Measurements from ENCODE around the gene CYP4F22.
"Not testable (repeated sequence)": the region's sequence is repeated elsewhere in the genome, so short reads cannot be mapped to it uniquely, and the experiment has no call there.

CYP4F22 gene

GRCh38 chr19:15479391-15480345, 28.7 kb upstream of the CYP4F22 start, which contains the start of gene PGLYRP2:
TSS of gene PGLYRP2 (minus strand) at chr19:15479501. CDS start at chr19:15479371, 130 bp downstream.
- no peak for TF ChIP-seq CTCF (IDR thresholded peaks at IDR 0.05; ENCODE audit: low read depth, low read length)

GRCh38 chr19:15480996-15481395, 27.3 kb upstream of the CYP4F22 start:
- not testable (repeated sequence) for H3K4me3 ChIP-seq (ENCODE audit: low read depth, low read length)

More at GRCh38 chr19:15479391-15480345, 28.7 kb upstream of the CYP4F22 start, which contains the start of gene PGLYRP2:
- no peak within 1 kb of the TSS for H3K4me3 ChIP-seq (ENCODE audit: low read depth, low read length)

- not testable (repeated sequence) for H3K4me3 ChIP-seq (ENCODE audit: low read depth, low read length)
Observed at GRCh38 chr19:15485768-15486167, 22.6 kb upstream of the CYP4F22 start.

- TF ChIP-seq CTCF (IDR thresholded peaks at IDR 0.05; ENCODE audit: low read depth, low read length) = no peak
- H3K4me3 ChIP-seq (ENCODE audit: low read depth, low read length) = no peak overlapping the region
Observed at GRCh38 chr19:15487038-15487437, 21.3 kb upstream of the CYP4F22 start.

GRCh38 chr19:15488489-15489226, 19.7 kb upstream of the CYP4F22 start:
- H3K4me3 ChIP-seq (ENCODE audit: low read depth, low read length) = no peak overlapping the region
- TF ChIP-seq CTCF (IDR thresholded peaks at IDR 0.05; ENCODE audit: low read depth, low read length) = no peak

- H3K4me3 ChIP-seq (ENCODE audit: low read depth, low read length) = no peak overlapping the region
- no peak for TF ChIP-seq CTCF (IDR thresholded peaks at IDR 0.05; ENCODE audit: low read depth, low read length)
Observed at GRCh38 chr19:15495151-15495550, 13.2 kb upstream of the CYP4F22 start.

GRCh38 chr19:15498156-15498858, 10.0 kb upstream of the CYP4F22 start:
- TF ChIP-seq CTCF (IDR thresholded peaks at IDR 0.05; ENCODE audit: low read depth, low read length) = no peak
- no peak overlapping the region for H3K4me3 ChIP-seq (ENCODE audit: low read depth, low read length)

Measured in WI38 (cell line).